Measurements from ENCODE around the gene ME3. TPM values are rescaled to one million over a fixed set of nuclear protein-coding genes. Genes with fewer than 3 reads are reported as not detected.

The ME3 gene
- total RNA-seq, 2 experiments from 2014 or later = 0.79 to 1.2 TPM

- no peak overlapping the region for H3K27ac Mint-ChIP-seq
- POLR2A ChIA-PET = no interaction called here
- DNase-seq (no peak), ATAC-seq (ENCODE audit: low read depth) (no peak)
- no peak overlapping the region for H3K4me3 Mint-ChIP-seq
- H3K4me1 Mint-ChIP-seq = peaks cover 1% of the 10 kb centered on the region
- H3K9me3 Mint-ChIP-seq = no peaks in the 10 kb centered on the region
- peaks cover 3% of the 10 kb centered on the region for H3K27me3 Mint-ChIP-seq
- no peaks in the 10 kb centered on the region for H3K36me3 Mint-ChIP-seq
Observed at GRCh38 chr11:86507249-86507845, 165.1 kb downstream of the ME3 start.

GRCh38 chr11:86506235-86506634 lies 166.2 kb downstream of the ME3 start:
- Mint-ChIP-seq H3K4me1 (peaks cover 1% of the 10 kb centered on the region), H3K9me3 (no peaks in the 10 kb centered on the region), H3K27ac (no peak overlapping the region), H3K36me3 (no peaks in the 10 kb centered on the region), H3K4me3 (no peak overlapping the region), H3K27me3 (peaks cover 3% of the 10 kb centered on the region)
- ATAC-seq (ENCODE audit: low read depth) (no peak), DNase-seq (no peak)
- POLR2A ChIA-PET = no interaction called here

- H3K27me3 Mint-ChIP-seq = peaks cover 3% of the 10 kb centered on the region
- H3K4me1 Mint-ChIP-seq = peaks cover 1% of the 10 kb centered on the region
- H3K9me3 Mint-ChIP-seq = no peaks in the 10 kb centered on the region
- ATAC-seq (ENCODE audit: low read depth) (no peak), DNase-seq (no peak)
- POLR2A ChIA-PET = no interaction called here
- H3K36me3 Mint-ChIP-seq = no peaks in the 10 kb centered on the region
- no peak overlapping the region for H3K4me3 Mint-ChIP-seq
- H3K27ac Mint-ChIP-seq = no peak overlapping the region
Observed at GRCh38 chr11:86503131-86503530, 169.3 kb downstream of the ME3 start.

- peaks cover 1% of the 10 kb centered on the region for H3K4me1 Mint-ChIP-seq
- no peaks in the 10 kb centered on the region for H3K9me3 Mint-ChIP-seq
- H3K4me3 Mint-ChIP-seq = no peak overlapping the region
- H3K27me3 Mint-ChIP-seq = peaks cover 3% of the 10 kb centered on the region
- H3K27ac Mint-ChIP-seq = no peak overlapping the region
- DNase-seq = no peak
- no peaks in the 10 kb centered on the region for H3K36me3 Mint-ChIP-seq
- POLR2A ChIA-PET = no interaction called here
- no peak for ATAC-seq (ENCODE audit: low read depth)
Observed at GRCh38 chr11:86502137-86502642, 170.2 kb downstream of the ME3 start.

- no peak for DNase-seq
- Mint-ChIP-seq H3K4me3 (no peak overlapping the region), H3K36me3 (no peaks in the 10 kb centered on the region), H3K27ac (no peak overlapping the region), H3K27me3 (peaks cover 3% of the 10 kb centered on the region), H3K4me1 (peaks cover 1% of the 10 kb centered on the region), H3K9me3 (no peaks in the 10 kb centered on the region)
- POLR2A ChIA-PET = no interaction called here
- ATAC-seq (ENCODE audit: low read depth) = no peak
Observed at GRCh38 chr11:86500500-86501140, 171.8 kb downstream of the ME3 start.

- DNase-seq (no peak), ATAC-seq (ENCODE audit: low read depth) (no peak)
- Mint-ChIP-seq H3K27me3 (peaks cover 3% of the 10 kb centered on the region), H3K4me1 (peaks cover 1% of the 10 kb centered on the region), H3K4me3 (no peak overlapping the region), H3K9me3 (no peaks in the 10 kb centered on the region), H3K27ac (no peak overlapping the region), H3K36me3 (no peaks in the 10 kb centered on the region)
- POLR2A ChIA-PET = no interaction called here
Observed at GRCh38 chr11:86499723-86500129, 172.7 kb downstream of the ME3 start.

GRCh38 chr11:86497836-86498235 lies 174.6 kb downstream of the ME3 start:
- H3K9me3 Mint-ChIP-seq = no peaks in the 10 kb centered on the region
- ATAC-seq (ENCODE audit: low read depth) (no peak), DNase-seq (no peak)
- POLR2A ChIA-PET = no interaction called here
- H3K27me3 Mint-ChIP-seq = no peaks in the 10 kb centered on the region
- no peaks in the 10 kb centered on the region for H3K36me3 Mint-ChIP-seq
- H3K27ac Mint-ChIP-seq = no peak overlapping the region
- no peaks in the 10 kb centered on the region for H3K4me1 Mint-ChIP-seq
- H3K4me3 Mint-ChIP-seq = no peak overlapping the region

GRCh38 chr11:86497310-86497709 lies 175.1 kb downstream of the ME3 start:
- Mint-ChIP-seq H3K9me3 (no peaks in the 10 kb centered on the region), H3K4me1 (no peaks in the 10 kb centered on the region), H3K27me3 (no peaks in the 10 kb centered on the region), H3K36me3 (no peaks in the 10 kb centered on the region), H3K27ac (no peak overlapping the region), H3K4me3 (no peak overlapping the region)
- no peak for DNase-seq
- POLR2A ChIA-PET = no interaction called here
- ATAC-seq (ENCODE audit: low read depth) = no peak

GRCh38 chr11:86495351-86495750 lies 177.1 kb downstream of the ME3 start:
- no peak overlapping the region for H3K27ac Mint-ChIP-seq
- no peaks in the 10 kb centered on the region for H3K27me3 Mint-ChIP-seq
- no peak for DNase-seq
- POLR2A ChIA-PET = no interaction called here
- no peak overlapping the region for H3K4me3 Mint-ChIP-seq
- H3K36me3 Mint-ChIP-seq = no peaks in the 10 kb centered on the region
- no peaks in the 10 kb centered on the region for H3K4me1 Mint-ChIP-seq
- no peaks in the 10 kb centered on the region for H3K9me3 Mint-ChIP-seq
- no peak for ATAC-seq (ENCODE audit: low read depth)

- POLR2A ChIA-PET = no interaction called here
- Mint-ChIP-seq H3K27ac (no peak overlapping the region), H3K36me3 (no peaks in the 10 kb centered on the region), H3K9me3 (no peaks in the 10 kb centered on the region), H3K4me1 (no peaks in the 10 kb centered on the region), H3K4me3 (no peak overlapping the region), H3K27me3 (no peaks in the 10 kb centered on the region)
- no peak for ATAC-seq (ENCODE audit: low read depth)
- DNase-seq = no peak
Observed at GRCh38 chr11:86492370-86493010, 179.9 kb downstream of the ME3 start.

GRCh38 chr11:86491027-86491426 lies 181.4 kb downstream of the ME3 start:
- H3K4me1 Mint-ChIP-seq = peaks cover 4% of the 10 kb centered on the region
- no peak overlapping the region for H3K27ac Mint-ChIP-seq
- DNase-seq (no peak), ATAC-seq (ENCODE audit: low read depth) (no peak)
- no peaks in the 10 kb centered on the region for H3K36me3 Mint-ChIP-seq
- H3K27me3 Mint-ChIP-seq = no peaks in the 10 kb centered on the region
- no peaks in the 10 kb centered on the region for H3K9me3 Mint-ChIP-seq
- no peak overlapping the region for H3K4me3 Mint-ChIP-seq
- POLR2A ChIA-PET = interaction anchor here (0.6 kb wide), 1 partner anchor 1690 kb away, joined by 3 read pairs; no protein-coding TSS in a partner anchor

GRCh38 chr11:86490582-86490981 lies 181.8 kb downstream of the ME3 start:
- no peak for ATAC-seq (ENCODE audit: low read depth)
- Mint-ChIP-seq H3K27ac (no peak overlapping the region), H3K4me1 (peaks cover 4% of the 10 kb centered on the region), H3K9me3 (no peaks in the 10 kb centered on the region), H3K4me3 (no peak overlapping the region), H3K27me3 (no peaks in the 10 kb centered on the region), H3K36me3 (no peaks in the 10 kb centered on the region)
- DNase-seq = no peak
- POLR2A ChIA-PET = interaction anchor here (0.6 kb wide), 1 partner anchor 1690 kb away, joined by 3 read pairs; no protein-coding TSS in a partner anchor

GRCh38 chr11:86489442-86489841 lies 183.0 kb downstream of the ME3 start:
- POLR2A ChIA-PET = no interaction called here
- Mint-ChIP-seq H3K4me1 (peaks cover 4% of the 10 kb centered on the region), H3K36me3 (no peaks in the 10 kb centered on the region), H3K27ac (no peak overlapping the region), H3K9me3 (no peaks in the 10 kb centered on the region), H3K27me3 (no peaks in the 10 kb centered on the region), H3K4me3 (no peak overlapping the region)
- ATAC-seq (ENCODE audit: low read depth) (no peak), DNase-seq (no peak)

- peaks cover 4% of the 10 kb centered on the region for H3K4me1 Mint-ChIP-seq
- no peak overlapping the region for H3K27ac Mint-ChIP-seq
- DNase-seq (no peak), ATAC-seq (ENCODE audit: low read depth) (no peak)
- no peak overlapping the region for H3K4me3 Mint-ChIP-seq
- POLR2A ChIA-PET = no interaction called here
- no peaks in the 10 kb centered on the region for H3K9me3 Mint-ChIP-seq
- H3K27me3 Mint-ChIP-seq = no peaks in the 10 kb centered on the region
- H3K36me3 Mint-ChIP-seq = no peaks in the 10 kb centered on the region
Observed at GRCh38 chr11:86488553-86488952, 183.9 kb downstream of the ME3 start.

All from activated naive CD8-positive, alpha-beta T cell treated with anti-CD3 and anti-CD28 coated beads, Interleukin-2, amount 10 ng/mL, durations not matched to agents 7 days and 5 days (primary cell).